NCI-H748 treated with DMSO at 0.1 percent for 48 hours (cell line): ENCODE results near the gene KPNA5.
A peak's percentile ranks its signal among the peaks of the same experiment; 100 is the strongest.
"Not testable (repeated sequence)": the region's sequence is repeated elsewhere in the genome, so short reads cannot be mapped to it uniquely, and the experiment has no call there.

ENCODE experiments used
- DNase-seq: peaks from one replicate; lab custom pipeline; 2025; lab: John Stamatoyannopoulos, UW

The KPNA5 gene

GRCh38 chr6:116703888-116704287 lies 22.9 kb downstream of the KPNA5 start:
- not testable (repeated sequence) for DNase-seq

DNA sequence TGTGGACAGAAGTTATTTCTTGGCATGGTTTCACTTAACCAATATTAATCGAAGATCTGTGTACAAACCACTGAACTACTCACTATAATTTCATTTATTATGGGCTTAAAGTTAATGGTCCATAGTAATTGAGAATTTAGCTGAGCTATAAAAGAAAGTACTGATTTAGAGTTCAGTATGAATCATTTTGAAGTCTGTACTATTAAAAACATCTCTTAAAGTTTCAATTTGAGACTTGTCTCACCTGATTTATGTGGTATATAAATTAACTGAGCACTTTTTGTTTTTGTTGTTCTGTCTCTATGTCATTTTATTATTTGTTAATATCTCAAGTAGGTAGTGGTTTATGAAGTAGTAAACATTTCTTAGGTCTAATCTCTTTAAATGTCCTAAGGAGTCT lies 24.9 kb downstream of the KPNA5 start:
- no peak for DNase-seq

- no peak for DNase-seq
Measured at GRCh38 chr6:116714296-116714695, 33.3 kb downstream of the KPNA5 start.

GRCh38 chr6:116714761-116715160 lies 33.8 kb downstream of the KPNA5 start:
- DNase-seq = no peak

DNA sequence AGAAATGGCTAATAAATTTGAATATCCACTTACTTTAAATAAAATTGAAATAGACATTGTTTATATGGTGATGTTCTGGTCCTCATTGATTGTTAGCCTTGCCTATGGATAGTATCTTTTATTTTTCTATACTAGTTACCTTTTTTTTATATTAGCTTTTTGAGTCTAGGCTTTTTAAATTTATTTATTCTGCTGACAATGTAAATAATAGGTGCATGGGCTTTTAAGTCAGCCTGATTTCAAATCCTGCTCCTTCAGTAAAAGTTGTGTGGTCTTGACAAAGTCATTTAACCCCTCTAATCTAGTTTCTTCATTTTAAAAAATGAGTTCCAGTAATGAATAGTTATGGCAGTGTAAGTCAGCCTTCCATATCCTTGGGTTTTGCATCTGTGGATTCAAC lies 45.9 kb downstream of the KPNA5 start:
- DNase-seq = no peak

GRCh38 chr6:116730513-116730912 lies 49.5 kb downstream of the KPNA5 start:
- no peak for DNase-seq

DNA sequence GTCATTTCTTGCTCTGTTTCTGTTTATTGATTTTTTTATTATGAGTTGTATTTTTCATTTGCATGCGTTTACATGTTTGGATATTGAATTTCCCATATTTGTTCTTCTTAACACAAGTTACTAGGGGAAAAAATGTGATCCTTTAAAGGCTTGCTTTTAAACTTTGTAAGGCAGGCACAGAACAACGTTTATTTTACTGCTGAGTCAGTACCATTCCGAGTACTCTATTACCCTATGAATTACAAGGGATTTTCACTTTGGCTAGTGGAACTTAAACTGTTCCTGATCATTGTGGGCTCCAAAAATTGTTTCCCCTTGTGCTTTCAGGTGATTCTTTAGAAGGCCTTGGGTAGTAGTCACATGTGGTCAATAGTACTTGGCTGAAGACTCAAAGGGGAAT lies 56.0 kb downstream of the KPNA5 start:
- DNase-seq = no peak

DNA sequence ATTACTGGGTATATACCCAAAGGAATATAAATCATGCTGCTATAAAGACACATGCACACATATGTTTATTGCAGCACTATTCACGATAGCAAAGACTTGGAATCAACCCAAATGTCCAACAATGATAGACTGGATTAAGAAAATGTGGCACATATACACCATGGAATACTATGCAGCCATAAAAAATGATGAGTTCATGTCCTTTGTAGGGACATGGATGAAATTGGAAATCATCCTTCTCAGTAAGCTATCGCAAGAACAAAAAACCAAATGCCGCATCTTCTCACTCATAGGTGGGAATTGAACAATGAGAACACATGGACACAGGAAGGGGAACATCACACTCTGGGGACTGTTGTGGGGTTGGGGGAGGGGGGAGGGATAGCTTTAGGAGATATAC lies 59.5 kb downstream of the KPNA5 start:
- DNase-seq = not testable (repeated sequence)

- DNase-seq = no peak
Measured at GRCh38 chr6:116741571-116741970, 60.6 kb downstream of the KPNA5 start.

GRCh38 chr6:116745176-116745575 lies 64.2 kb downstream of the KPNA5 start:
- no peak for DNase-seq

- DNase-seq = no peak
Measured at GRCh38 chr6:116761779-116762178, 80.8 kb downstream of the KPNA5 start.

DNA sequence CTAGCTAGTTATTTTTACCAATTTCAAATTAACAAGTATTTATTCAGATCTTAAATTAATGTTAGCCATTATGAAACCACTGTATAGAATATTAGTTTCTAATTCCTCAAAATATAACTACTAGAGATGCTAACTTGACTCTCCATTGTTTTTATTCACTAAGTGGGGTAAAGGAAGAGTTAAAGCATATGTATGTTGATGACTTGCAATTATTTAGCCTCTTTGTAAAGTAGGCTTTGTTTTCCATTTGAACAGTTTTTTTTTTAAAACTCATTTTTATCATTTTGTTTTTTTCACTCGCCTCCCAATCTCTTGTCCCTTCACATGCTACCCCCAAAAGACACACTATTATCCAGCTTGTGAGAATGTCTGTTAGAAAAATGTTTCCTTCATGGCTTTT lies 81.2 kb downstream of the KPNA5 start:
- no peak for DNase-seq

DNA sequence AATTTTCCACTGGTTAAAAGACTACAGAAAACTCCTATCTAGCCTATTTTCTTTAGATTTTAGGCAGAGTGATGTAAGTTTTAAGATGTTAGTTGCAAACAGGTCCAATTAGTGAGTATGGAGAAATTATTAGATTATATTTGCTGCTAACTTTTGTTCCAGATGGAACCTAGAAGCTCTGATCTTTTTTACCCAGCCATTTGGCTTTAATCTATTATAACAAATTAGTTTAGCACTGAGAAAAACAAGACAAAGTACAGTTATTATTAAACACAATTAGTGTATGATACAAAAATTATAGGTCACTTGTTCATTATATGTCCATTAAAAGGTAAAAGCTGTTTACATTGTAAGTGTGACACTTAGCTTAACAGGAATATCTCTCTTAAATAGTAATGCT lies 82.0 kb downstream of the KPNA5 start:
- DNase-seq = no peak

DNA sequence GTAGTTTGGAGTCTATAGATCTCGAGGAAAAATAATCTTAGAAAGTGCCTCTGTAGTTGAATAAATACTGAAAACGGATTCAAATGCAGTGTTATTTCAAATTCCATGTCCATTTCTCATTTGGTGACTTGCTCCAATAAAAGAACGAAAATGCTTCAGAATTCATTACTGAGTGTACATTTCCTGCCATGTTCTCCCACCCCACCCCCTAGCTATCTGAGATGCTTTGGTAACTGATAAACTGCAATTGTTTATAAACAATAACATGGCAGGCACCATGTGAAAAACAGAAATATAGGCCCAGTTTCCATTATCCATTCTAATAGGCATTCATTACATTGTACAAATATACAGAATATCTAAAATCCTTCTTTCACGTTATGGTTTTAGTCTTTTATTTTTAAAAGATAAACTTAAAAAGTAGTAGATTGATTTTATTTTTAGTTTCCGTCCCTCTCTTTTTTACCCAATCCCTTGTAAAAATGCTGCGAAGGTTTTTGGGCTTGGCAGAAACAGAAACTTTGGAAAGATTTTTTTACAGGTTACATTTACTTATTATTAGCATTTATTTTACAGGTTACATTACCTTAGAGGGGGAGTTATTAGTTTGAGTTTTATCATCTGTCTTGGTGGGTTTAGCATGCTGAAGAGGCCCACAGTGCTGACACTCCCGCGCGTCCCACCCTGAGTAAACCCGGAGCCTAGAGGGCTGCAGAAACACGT lies 83.1 kb downstream of the KPNA5 start:
- DNase-seq = no peak

DNA sequence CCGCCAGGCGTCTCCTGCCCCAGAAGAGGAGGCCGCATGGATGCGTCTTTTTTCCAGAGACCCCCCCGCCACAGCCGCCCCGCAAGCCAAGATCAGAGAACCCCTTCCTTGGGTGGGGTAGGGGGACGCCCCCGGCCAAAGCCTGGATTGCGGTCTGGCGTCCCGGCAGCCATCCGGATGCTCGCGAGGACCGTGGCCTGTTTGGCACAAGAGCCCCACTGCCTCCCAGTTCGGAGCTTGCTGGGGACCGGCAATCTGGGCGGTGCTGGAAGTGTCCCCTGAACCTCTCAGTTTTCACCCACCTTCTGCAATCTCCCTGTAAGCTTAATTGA lies 83.6 kb downstream of the KPNA5 start:
- DNase-seq = no peak

DNA sequence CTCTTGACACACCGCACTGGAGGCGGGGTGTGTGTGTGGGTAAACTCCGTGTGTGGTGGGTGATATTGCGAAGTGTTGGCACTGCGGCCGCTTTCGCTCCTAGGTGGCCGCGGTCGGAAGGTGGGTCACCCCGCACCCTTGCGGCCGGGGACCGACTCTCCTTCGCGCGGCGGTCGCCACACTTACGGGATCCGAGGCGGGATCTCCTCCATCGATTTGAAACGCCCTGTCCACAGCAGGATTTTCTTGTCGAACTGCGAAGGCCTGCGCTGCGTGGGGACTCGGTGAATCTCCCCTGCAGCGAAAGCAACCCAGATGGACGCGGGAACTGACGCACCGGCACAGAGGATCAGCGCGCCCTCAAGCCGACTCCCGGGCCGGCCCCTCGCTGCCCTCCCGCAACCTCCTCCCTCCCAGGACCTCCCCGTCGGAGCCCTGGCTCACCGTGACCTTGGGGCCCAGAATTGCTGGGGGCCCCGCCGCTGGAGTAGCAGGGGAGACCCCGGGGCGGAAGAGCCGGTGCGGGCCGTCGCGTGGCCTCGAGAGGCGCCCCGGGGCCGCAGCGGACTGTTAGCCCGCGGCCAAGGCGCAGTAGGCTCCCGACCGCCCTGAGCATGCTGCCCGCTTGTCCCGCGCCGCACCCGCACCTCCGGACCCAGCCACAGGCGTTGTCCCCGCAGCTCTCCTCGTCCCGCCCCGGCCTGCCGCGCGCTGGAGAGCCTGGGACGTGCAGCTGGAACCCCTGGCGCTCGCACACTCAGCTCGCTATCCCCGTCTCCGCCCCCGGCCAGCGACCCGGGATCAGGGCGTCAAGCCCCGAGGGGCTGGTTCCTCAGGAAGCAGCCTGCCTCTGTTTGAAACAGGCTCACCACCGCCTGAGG lies 84.2 kb downstream of the KPNA5 start, which contains the start of gene FAM162B:
Gene FAM162B, minus strand, starts transcription at position 759 of the 881 bp plus-strand sequence. Its CDS starts 143 bp downstream, at position 616.
- DNase-seq = no peak

DNA sequence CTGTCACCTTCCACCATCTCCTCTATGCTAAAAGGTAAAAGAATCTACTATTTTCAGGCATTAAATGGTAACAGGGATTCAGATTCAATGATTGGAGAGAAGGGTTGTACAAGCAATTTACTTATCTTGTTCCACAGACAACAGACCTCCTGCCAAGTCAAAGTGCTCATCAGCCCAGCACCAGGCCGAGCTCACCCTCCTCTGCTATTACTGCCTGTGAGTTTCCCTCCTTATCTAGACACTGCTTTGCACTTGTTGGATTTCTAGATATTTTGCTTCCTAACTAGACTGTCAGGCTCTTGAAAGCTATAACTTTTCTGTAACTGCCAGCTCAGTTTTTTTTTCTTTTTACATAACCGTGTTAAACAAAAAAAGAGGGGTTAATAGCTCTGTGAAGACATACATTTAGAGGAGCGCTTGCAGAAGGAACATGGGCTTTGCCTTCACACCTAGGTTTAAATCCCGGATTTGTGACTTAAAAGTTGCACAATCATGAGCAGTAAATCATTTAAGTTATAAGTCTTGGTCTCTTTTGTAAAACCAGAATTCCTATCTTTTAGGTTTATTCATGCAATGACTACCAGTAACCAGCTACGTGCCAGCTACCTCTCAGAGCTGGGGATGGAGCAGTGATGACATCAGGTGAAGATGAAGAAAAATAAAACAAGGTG lies 85.6 kb downstream of the KPNA5 start:
- no peak for DNase-seq

DNA sequence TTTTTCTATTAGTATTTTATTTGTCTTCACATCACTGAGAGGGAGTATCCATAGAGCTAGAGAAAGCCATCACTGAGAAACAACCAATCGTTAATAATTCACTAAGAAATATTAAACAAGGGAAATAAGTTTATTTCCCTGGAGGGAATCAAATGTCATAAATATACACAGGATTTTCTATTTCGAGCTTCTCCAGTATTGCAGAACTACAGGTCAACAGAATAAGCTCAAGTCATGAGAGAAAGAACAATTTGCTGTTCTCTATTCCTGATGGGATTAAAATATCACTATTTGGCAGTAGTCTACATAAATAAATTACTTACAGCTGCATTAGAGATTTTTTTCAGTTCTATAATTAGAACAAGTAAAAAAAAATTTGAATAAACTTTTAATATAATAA lies 86.7 kb downstream of the KPNA5 start:
- DNase-seq = no peak

DNA sequence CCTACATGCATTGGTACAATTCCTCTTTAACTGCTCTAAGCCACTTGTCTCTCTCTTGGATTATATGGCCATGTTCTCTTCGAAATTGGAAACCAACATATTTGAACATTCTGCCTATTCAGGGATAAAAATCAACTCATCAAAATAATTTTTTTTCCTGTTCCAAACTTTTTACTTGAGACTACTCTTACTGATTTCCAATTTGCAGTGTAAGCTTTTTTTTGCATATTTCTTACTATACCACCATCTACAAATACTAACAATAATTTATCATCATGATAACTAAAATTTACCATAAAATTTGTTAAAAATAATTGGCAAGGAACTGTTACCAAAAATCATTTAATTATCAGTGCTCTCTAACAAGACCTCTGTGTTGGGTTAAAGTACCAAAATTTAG lies 91.4 kb downstream of the KPNA5 start:
- DNase-seq = no peak

DNA sequence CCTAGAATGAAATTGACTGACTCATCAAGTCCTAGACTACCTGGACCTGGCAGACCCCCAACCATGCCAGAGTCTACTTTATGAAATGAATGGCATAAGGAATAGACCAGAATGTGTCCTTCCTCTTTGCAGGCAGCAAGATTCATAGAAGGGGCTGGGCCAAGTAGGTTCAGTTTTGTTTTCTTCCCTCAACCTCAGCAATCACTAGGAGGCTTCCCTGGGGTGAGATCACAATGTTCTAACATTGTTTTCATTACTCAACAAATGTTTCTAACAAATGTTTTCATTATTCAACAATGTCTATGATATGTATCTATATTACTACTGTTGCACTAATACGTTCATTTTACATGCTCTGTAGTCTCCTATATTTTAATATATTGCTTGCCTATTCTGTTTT lies 92.9 kb downstream of the KPNA5 start:
- DNase-seq = no peak

GRCh38 chr6:116779573-116780164 lies 98.7 kb downstream of the KPNA5 start:
- DNase-seq = peak; percentile 68

DNA sequence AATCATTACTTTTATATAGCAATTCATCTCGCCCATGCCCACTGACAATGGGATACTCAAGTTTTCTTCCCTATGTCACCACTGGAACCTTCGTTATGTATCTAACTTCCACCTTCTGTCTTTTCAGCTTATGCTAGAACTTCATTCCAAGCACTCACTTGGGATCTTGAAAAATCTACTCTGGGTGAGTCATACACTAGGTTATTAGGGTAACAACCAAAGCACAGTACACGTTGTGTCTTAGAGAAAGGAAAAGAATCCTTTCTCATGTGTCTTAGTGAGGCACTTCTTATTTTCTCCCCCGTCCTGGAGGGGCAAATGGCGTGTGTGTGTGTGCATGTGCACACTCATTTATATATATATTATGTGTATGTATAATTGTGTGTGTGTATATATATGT lies 102.8 kb downstream of the KPNA5 start:
- no peak for DNase-seq
